ENCODE data around the gene SLCO4A1. TPM values are rescaled to one million over a fixed set of nuclear protein-coding genes. Genes with fewer than 3 reads are reported as not detected.

Gene SLCO4A1
- total RNA-seq, 2 donors from 2014 or later = 2.9 to 5.0 TPM

- peaks cover 4% of the 10 kb centered on the region for H3K4me1 Mint-ChIP-seq
- H3K4me3 ChIP-seq (ENCODE audit: low read length) = no peak overlapping the region
- H3K36me3 Mint-ChIP-seq (ENCODE audit: low read depth) = no peaks in the 10 kb centered on the region
- no peak overlapping the region for H3K27ac Mint-ChIP-seq
- H3K27me3 ChIP-seq (ENCODE audit: control insufficient read depth, insufficient read depth, low read length, poor library complexity, severe bottlenecking) = no peaks in the 10 kb centered on the region
- H3K27ac ChIP-seq (ENCODE audit: low read depth, low read length) = no peak overlapping the region
- H3K9me3 ChIP-seq (ENCODE audit: control insufficient read depth, low read length) = no peaks in the 10 kb centered on the region
- peaks cover 4% of the 10 kb centered on the region for H3K4me1 ChIP-seq (ENCODE audit: control insufficient read depth, insufficient read depth, low read length)
- TF ChIP-seq CTCF (conservative IDR thresholded peaks at IDR 0.05) = no peak
- no peaks in the 10 kb centered on the region for H3K9me3 Mint-ChIP-seq
- H3K9ac ChIP-seq (ENCODE audit: extremely low read depth, low read length, poor library complexity, severe bottlenecking) = no peak overlapping the region
- H3K36me3 ChIP-seq (ENCODE audit: control insufficient read depth, insufficient read depth, low read length) = no peaks in the 10 kb centered on the region
- WGBS, 2 experiments (ENCODE audit: insufficient coverage in 1 of 2, insufficient read length in 1 of 2) = 87 to 92% methylated on average over 6 to 17 of the region's 17 CpGs
- DNase-seq = no peak
- H3K27me3 Mint-ChIP-seq (ENCODE audit: insufficient read depth) = no peaks in the 10 kb centered on the region
- no peak overlapping the region for H3K4me3 Mint-ChIP-seq
Measured at GRCh38 chr20:62689861-62690260, 47.6 kb downstream of the SLCO4A1 start.

GRCh38 chr20:62690261-62690820, 48.0 kb downstream of the SLCO4A1 start:
- no peak overlapping the region for H3K4me3 ChIP-seq (ENCODE audit: low read length)
- no peaks in the 10 kb centered on the region for H3K9me3 ChIP-seq (ENCODE audit: control insufficient read depth, low read length)
- Mint-ChIP-seq H3K27ac (no peak overlapping the region), H3K9me3 (no peaks in the 10 kb centered on the region), H3K4me1 (peaks cover 4% of the 10 kb centered on the region), H3K27me3 (ENCODE audit: insufficient read depth) (no peaks in the 10 kb centered on the region), H3K36me3 (ENCODE audit: low read depth) (no peaks in the 10 kb centered on the region), H3K4me3 (no peak overlapping the region)
- DNase-seq = no peak
- H3K4me1 ChIP-seq (ENCODE audit: control insufficient read depth, insufficient read depth, low read length) = peaks cover 4% of the 10 kb centered on the region
- no peaks in the 10 kb centered on the region for H3K36me3 ChIP-seq (ENCODE audit: control insufficient read depth, insufficient read depth, low read length)
- H3K9ac ChIP-seq (ENCODE audit: extremely low read depth, low read length, poor library complexity, severe bottlenecking) = no peak overlapping the region
- no peak overlapping the region for H3K27ac ChIP-seq (ENCODE audit: low read depth, low read length)
- 92 to 93% methylated on average over 12 to 16 of the region's 17 CpGs for WGBS, 2 experiments (ENCODE audit: insufficient coverage in 1 of 2, insufficient read length in 1 of 2)
- no peaks in the 10 kb centered on the region for H3K27me3 ChIP-seq (ENCODE audit: control insufficient read depth, insufficient read depth, low read length, poor library complexity, severe bottlenecking)
- TF ChIP-seq CTCF (conservative IDR thresholded peaks at IDR 0.05) = no peak

- Histone ChIP-seq H3K27ac (ENCODE audit: low read depth, low read length) (no peak overlapping the region), H3K9me3 (ENCODE audit: control insufficient read depth, low read length) (no peaks in the 10 kb centered on the region), H3K9ac (ENCODE audit: extremely low read depth, low read length, poor library complexity, severe bottlenecking) (no peak overlapping the region), H3K4me1 (ENCODE audit: control insufficient read depth, insufficient read depth, low read length) (no peaks in the 10 kb centered on the region), H3K27me3 (ENCODE audit: control insufficient read depth, insufficient read depth, low read length, poor library complexity, severe bottlenecking) (no peaks in the 10 kb centered on the region), H3K36me3 (ENCODE audit: control insufficient read depth, insufficient read depth, low read length) (no peaks in the 10 kb centered on the region), H3K4me3 (ENCODE audit: low read length) (no peak overlapping the region)
- no peak for DNase-seq
- Mint-ChIP-seq H3K27me3 (ENCODE audit: insufficient read depth) (no peaks in the 10 kb centered on the region), H3K36me3 (ENCODE audit: low read depth) (no peaks in the 10 kb centered on the region), H3K4me3 (no peak overlapping the region), H3K9me3 (no peaks in the 10 kb centered on the region), H3K4me1 (peaks cover 2% of the 10 kb centered on the region), H3K27ac (no peak overlapping the region)
- 89 to 94% methylated on average over 15 of the region's 15 CpGs for WGBS, 2 experiments (ENCODE audit: insufficient coverage in 1 of 2, insufficient read length in 1 of 2)
- no peak for TF ChIP-seq CTCF (conservative IDR thresholded peaks at IDR 0.05)
Measured at GRCh38 chr20:62691487-62691886, 49.2 kb downstream of the SLCO4A1 start.
